Retina (tissue), 1 donor: ENCODE results near the gene DYSF.

Experiments
- DNase-seq: peaks from one replicate; pipeline ENCODE4 v3.0.0-alpha.2; 2016

DYSF gene

GRCh38 chr2:71696381-71696780 is 243.0 kb downstream of the DYSF start:
- DNase-seq, result no peak

- no peak for DNase-seq
Measured at GRCh38 chr2:71697106-71698004, 244.0 kb downstream of the DYSF start.

- DNase-seq, result no peak
Measured at GRCh38 chr2:71699428-71699827, 246.1 kb downstream of the DYSF start.

- DNase-seq, result no peak
Measured at GRCh38 chr2:71700041-71700657, 246.8 kb downstream of the DYSF start.

GRCh38 chr2:71700658-71701397 is 247.5 kb downstream of the DYSF start:
- DNase-seq, result peak; percentile 74

GRCh38 chr2:71702071-71702970 is 249.0 kb downstream of the DYSF start:
- no peak for DNase-seq

GRCh38 chr2:71702971-71703898 is 249.9 kb downstream of the DYSF start:
- DNase-seq, result no peak

GRCh38 chr2:71704131-71704561 is 250.8 kb downstream of the DYSF start:
- DNase-seq, result no peak

GRCh38 chr2:71704688-71705087 is 251.3 kb downstream of the DYSF start:
- DNase-seq, result no peak

- no peak for DNase-seq
Measured at GRCh38 chr2:71705171-71705960, 252.0 kb downstream of the DYSF start.

GRCh38 chr2:71706121-71706520 is 252.8 kb downstream of the DYSF start:
- no peak for DNase-seq

GRCh38 chr2:71706836-71707235 is 253.5 kb downstream of the DYSF start:
- DNase-seq, result no peak

GRCh38 chr2:71710367-71711132 is 257.2 kb downstream of the DYSF start:
- no peak for DNase-seq

- DNase-seq, result no peak
Measured at GRCh38 chr2:71711133-71711855, 257.9 kb downstream of the DYSF start.

GRCh38 chr2:71712158-71712818 is 258.9 kb downstream of the DYSF start:
- DNase-seq, result no peak

- DNase-seq, result no peak
Measured at GRCh38 chr2:71713581-71714580, 260.5 kb downstream of the DYSF start.
